Lower lobe of right lung (tissue), 2 donors: ENCODE data around the gene MACROD2. TPM values are rescaled to one million over a fixed set of nuclear protein-coding genes. Genes with fewer than 3 reads are reported as not detected.
"Not testable (repeated sequence)": the region's sequence is repeated elsewhere in the genome, so short reads cannot be mapped to it uniquely, and the experiment has no call there.

Experiments used
- ATAC-seq, 2 donors: fragments of 200-7000 bp; cut with Tn5 transposase; one replicate each; pipeline ENCODE4 v1.9.1; 2020 to 2022; ENCODE audit warnings: mild to moderate bottlenecking in 2 of 2, moderate library complexity in 2 of 2
- DNase-seq: peaks from one replicate; pipeline ENCODE4 v3.0.0-alpha.2; 2020
- H3K27ac ChIP-seq: fragments of 200-600 bp; one replicate; pipeline ENCODE4 v1.8.0; 2022
- H3K27me3 ChIP-seq: fragments of 200-600 bp; one replicate; pipeline ENCODE4 v1.8.0; 2022; ENCODE audit warnings: low read depth
- H3K36me3 ChIP-seq: fragments of 200-600 bp; one replicate; pipeline ENCODE4 v1.8.0; 2022; ENCODE audit warnings: mild to moderate bottlenecking
- H3K4me1 ChIP-seq: fragments of 200-600 bp; one replicate; pipeline ENCODE4 v1.8.0; 2022
- H3K4me3 ChIP-seq: fragments of 200-600 bp; one replicate; pipeline ENCODE4 v1.8.0; 2022; ENCODE audit warnings: mild to moderate bottlenecking
- H3K9me3 ChIP-seq: fragments of 200-600 bp; one replicate; pipeline ENCODE4 v1.8.0; 2022
- intact Hi-C: fragments of 100-400 bp; cut with DNase I; formaldehyde crosslinking; loops from one replicate; pipeline ENCODE4 v1.11.0; 2022
- total RNA-seq: library from RNA; stranded (reverse); fragmentation: NEBNext Ultra II Directional; extraction: Animal tissue kit (Norgen Biotek cat#: 25700); gene quantifications from one replicate; pipeline ENCODE4 v1.2.1, GENCODE V29; 2021
- TF ChIP-seq, protein P1 (sequence below): fragments of 200-600 bp; IDR thresholded peaks from one replicate; pipeline ENCODE4 v1.8.0; 2022; ENCODE audit warnings: antibody characterized with exemption, mild to moderate bottlenecking
- donor health status: DM: no; HTN: yes; CAD: no; lungs with severe emphysema.

Gene MACROD2
- total RNA-seq, 1 donor from 2014 or later = 73.0 TPM

DNA sequence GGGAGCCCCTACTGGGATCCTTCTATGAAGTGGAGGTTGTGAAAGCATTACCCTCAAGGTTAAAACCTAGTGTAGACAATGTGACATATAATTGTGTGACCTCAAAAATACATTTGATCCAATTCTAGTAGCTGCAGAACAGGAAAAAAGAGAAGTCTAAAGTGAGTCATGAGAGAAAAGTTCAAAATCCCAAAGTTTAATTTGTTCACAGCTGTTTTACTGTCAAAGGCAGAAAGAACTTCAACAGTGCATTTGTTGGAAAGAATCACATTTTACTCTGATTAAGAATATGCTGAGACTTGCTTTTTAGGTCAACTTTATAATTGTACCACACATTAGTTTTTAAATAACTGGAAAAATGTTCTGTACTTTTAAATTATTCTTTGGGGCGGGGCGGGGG lies 1369.5 kb downstream of the MACROD2 start:
- Histone ChIP-seq H3K27me3 (no peaks in the 10 kb centered on the region), H3K36me3 (no peaks in the 10 kb centered on the region), H3K9me3 (no peaks in the 10 kb centered on the region), H3K4me1 (no peaks in the 10 kb centered on the region), H3K4me3 (no peak overlapping the region), H3K27ac (no peak overlapping the region)
- intact Hi-C loops = no loop called here
- ATAC-seq = no peak
- TF ChIP-seq, protein P1, sequence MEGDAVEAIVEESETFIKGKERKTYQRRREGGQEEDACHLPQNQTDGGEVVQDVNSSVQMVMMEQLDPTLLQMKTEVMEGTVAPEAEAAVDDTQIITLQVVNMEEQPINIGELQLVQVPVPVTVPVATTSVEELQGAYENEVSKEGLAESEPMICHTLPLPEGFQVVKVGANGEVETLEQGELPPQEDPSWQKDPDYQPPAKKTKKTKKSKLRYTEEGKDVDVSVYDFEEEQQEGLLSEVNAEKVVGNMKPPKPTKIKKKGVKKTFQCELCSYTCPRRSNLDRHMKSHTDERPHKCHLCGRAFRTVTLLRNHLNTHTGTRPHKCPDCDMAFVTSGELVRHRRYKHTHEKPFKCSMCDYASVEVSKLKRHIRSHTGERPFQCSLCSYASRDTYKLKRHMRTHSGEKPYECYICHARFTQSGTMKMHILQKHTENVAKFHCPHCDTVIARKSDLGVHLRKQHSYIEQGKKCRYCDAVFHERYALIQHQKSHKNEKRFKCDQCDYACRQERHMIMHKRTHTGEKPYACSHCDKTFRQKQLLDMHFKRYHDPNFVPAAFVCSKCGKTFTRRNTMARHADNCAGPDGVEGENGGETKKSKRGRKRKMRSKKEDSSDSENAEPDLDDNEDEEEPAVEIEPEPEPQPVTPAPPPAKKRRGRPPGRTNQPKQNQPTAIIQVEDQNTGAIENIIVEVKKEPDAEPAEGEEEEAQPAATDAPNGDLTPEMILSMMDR = no peak
- no peak for DNase-seq

DNA sequence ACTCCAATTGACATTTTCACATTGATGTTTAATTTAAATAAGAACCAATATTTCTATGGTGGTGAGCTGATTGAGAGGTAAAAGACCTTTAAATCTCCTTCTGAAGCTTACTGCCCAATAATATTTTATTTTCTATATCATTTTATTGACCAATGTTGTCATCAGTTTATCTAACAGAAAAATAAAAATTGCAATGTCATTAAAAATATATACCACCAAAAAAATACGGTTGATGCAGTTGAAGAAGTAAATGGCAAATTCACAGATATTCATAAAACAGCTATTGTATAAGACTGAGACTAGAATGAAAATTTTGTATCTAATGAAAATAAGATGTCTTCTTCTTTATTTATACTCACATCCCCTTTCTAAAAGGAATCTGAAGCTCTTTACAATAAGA lies 1375.1 kb downstream of the MACROD2 start:
- Histone ChIP-seq H3K27me3 (no peaks in the 10 kb centered on the region), H3K9me3 (no peaks in the 10 kb centered on the region), H3K36me3 (no peaks in the 10 kb centered on the region), H3K4me1 (no peaks in the 10 kb centered on the region), H3K27ac (no peak overlapping the region), H3K4me3 (no peak overlapping the region)
- TF ChIP-seq, protein P1 = no peak
- intact Hi-C loops = no loop called here
- ATAC-seq = no peak
- no peak for DNase-seq

DNA sequence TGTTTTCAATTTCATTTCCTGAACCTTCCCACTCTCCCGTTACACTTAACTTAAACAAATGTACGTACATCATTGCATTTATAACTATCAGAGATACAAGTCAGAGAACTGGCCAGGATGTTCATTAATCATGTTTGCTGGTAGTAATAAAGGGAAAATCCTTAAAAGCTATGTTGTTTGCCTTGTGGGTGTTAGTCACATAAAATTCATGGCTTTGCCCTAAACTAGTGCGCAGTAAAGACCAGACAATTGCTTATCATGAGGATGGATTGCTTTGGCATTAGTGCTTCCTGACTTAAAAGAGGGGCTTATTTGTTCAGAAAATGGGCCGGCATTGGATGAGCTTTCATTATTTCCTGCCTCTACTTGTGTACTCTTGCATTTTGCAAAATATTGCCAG lies 1379.4 kb downstream of the MACROD2 start:
- no peaks in the 10 kb centered on the region for H3K36me3 ChIP-seq
- H3K27me3 ChIP-seq = no peaks in the 10 kb centered on the region
- intact Hi-C loops = no loop called here
- TF ChIP-seq, protein P1 = no peak
- DNase-seq (no peak), ATAC-seq (no peak)
- H3K4me1 ChIP-seq = no peaks in the 10 kb centered on the region
- H3K4me3 ChIP-seq = no peak overlapping the region
- H3K27ac ChIP-seq = no peak overlapping the region
- H3K9me3 ChIP-seq = no peaks in the 10 kb centered on the region

DNA sequence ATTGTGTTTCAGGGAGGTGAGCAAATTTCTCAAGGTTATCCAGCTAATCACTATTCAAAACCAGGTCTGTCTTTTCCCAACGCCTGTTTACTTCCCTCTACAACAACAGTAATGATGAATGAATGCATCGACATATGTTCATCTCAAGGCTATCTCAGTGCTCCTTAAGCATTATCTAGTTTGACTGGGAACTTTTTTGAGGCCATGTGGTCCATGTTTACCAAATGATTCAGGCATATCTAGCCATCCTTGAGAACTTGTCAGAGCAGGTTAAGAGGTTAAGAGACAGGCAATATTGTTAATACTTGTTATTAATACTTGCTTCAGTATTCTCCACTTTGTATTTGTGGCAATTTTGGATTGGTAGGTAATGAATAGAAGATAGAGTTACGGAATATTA lies 1380.5 kb downstream of the MACROD2 start:
- no peaks in the 10 kb centered on the region for H3K4me1 ChIP-seq
- H3K9me3 ChIP-seq = no peaks in the 10 kb centered on the region
- H3K27ac ChIP-seq = no peak overlapping the region
- H3K27me3 ChIP-seq = no peaks in the 10 kb centered on the region
- H3K4me3 ChIP-seq = no peak overlapping the region
- H3K36me3 ChIP-seq = no peaks in the 10 kb centered on the region
- intact Hi-C loops = no loop called here
- no peak for DNase-seq
- TF ChIP-seq, protein P1 = no peak
- no peak for ATAC-seq

DNA sequence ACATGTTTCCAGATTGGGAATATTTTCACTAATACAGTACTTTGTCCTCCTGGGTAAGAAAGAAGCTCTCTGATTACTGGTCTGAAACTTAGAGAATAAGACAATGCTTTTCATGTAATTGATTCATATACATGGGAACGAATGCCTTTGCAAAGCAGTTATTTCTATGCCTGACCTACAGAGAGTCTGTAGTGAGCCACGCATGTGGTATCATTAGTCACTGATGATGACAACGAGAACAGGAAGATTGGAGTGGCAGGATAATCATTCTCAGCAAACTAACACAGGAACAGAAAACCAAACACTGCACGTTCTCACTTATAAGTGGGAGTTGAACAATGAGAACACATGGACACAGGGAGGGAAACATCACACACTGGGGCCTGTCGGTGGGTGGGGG lies 1382.3 kb downstream of the MACROD2 start:
- intact Hi-C loops = not testable (repeated sequence)

DNA sequence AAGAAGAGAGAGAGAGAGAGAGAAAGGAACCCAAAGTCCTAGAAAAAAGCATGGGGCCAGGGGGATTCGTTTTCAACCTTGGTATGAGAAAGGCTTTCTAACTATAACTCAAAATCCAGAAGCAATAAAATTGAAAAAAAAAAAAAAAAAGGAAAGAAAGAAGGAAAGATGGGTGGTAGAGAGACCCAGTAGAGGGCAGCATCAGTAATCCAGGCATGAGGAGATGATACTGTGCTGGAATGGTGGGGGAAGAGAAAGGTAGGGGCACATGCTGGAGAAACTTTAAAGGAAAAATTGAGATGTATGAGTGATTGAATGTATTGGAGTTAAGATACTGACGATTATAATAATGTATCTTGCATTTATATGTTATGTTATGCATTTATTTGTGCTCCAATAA lies 1382.8 kb downstream of the MACROD2 start:
- no peaks in the 10 kb centered on the region for H3K36me3 ChIP-seq
- no peak overlapping the region for H3K27ac ChIP-seq
- TF ChIP-seq, protein P1 = no peak
- H3K27me3 ChIP-seq = no peaks in the 10 kb centered on the region
- intact Hi-C loops = no loop called here
- H3K9me3 ChIP-seq = no peaks in the 10 kb centered on the region
- no peak for ATAC-seq
- H3K4me1 ChIP-seq = no peaks in the 10 kb centered on the region
- no peak for DNase-seq
- H3K4me3 ChIP-seq = no peak overlapping the region

More for the DNA sequence above, 1382.3 kb downstream of the MACROD2 start:
- H3K36me3 ChIP-seq, H3K4me1 ChIP-seq, H3K27me3 ChIP-seq, H3K9me3 ChIP-seq, ATAC-seq, H3K27ac ChIP-seq, H3K4me3 ChIP-seq, DNase-seq: not testable (repeated sequence)
